Mammary epithelial cell (primary cell): Measurements from ENCODE around the gene CENPV.

Experiments used
- CTCF ChIP-seq, 2 donors: IDR thresholded peaks in 1 of 2; conservative IDR thresholded peaks in 1 of 2; 2 replicates each; pipeline ENCODE4 v1.5.1; 2011 to 2012; ENCODE audit warnings: inconsistent platforms in 2 of 2, low read length in 2 of 2, mild to moderate bottlenecking in 2 of 2, control low read depth in 1 of 2, low read depth in 1 of 2; ENCODE audit not compliant: insufficient read depth in 1 of 2; ENCODE audit errors: extremely low read depth in 1 of 2
- EZH2 ChIP-seq: IDR thresholded peaks from 2 replicates; pipeline ENCODE4 v1.6.1; 2012; ENCODE audit warnings: low read length, inconsistent platforms, borderline replicate concordance

DNA sequence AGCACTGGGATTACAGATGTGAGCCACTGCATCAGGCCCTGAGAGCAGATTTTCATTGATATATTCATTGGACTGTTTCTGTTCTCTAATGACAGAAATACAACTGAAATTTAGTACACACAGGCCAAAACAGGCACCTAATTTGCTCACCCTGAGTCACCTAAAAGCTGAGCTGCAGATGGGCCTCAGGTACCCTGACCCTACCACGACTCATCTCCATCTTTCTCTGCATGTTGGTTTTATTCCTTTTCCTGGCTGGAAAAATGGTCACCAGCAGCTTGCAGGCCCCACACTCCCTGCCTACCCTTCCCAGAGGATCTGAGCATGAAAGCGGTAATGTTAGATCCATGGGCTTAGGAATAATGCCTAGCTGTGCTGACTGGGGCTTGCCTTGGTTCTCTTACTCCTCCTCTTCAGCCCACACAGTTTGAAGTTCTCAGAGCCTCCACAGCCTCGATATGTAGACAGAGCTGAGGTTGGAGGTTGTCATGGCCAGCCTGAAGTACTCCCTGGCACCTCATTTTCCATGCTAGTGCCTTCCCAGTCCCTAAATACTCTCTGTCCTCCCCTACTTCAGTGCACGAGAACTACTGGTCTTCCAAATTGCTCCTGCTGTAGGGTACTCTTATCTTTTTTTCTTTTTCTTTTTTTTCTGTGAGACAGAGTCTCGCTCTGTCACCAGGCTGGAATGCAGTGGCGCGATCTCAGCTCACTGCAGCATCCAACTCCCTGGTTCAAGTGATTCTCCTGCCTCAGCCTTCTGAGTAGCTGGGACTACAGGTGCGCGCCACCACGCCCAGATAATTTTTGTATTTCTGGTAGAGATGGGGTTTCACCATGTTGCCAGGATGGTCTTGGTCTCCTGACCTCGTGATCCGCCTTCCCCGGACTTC lies 51.1 kb downstream of the CENPV start:
- TF ChIP-seq EZH2, result no peak
- no peak for TF ChIP-seq CTCF (conservative IDR thresholded peaks at IDR 0.05 in 1 of 2, IDR thresholded peaks at IDR 0.05 in 1 of 2; ENCODE audit: extremely low read depth in 1 of 2, insufficient read depth in 1 of 2, low read depth in 1 of 2, low read length in 2 of 2)
